GM12891 (cell line): ENCODE measurements around the gene TMEM245.

Source experiments
- DNase-seq: peaks from one replicate; pipeline ENCODE4 v3.0.0; 2011; ENCODE audit warnings: low spot score; ENCODE audit not compliant: insufficient read length
- FAIRE-seq: peaks from 2 replicates; lab custom pipeline; 2011; peaks lifted over from hg19 to GRCh38; lab: Jason Lieb, UNC
- PAX5 ChIP-seq: IDR thresholded peaks from 2 replicates; pipeline ENCODE4 v1.6.1; 2011; ENCODE audit warnings: low read length, moderate library complexity, mild to moderate bottlenecking; ENCODE audit not compliant: insufficient read depth, severe bottlenecking
- POLR2A ChIP-seq: IDR thresholded peaks from 2 replicates; pipeline ENCODE4 v1.6.1; 2011; ENCODE audit warnings: low read depth, low read length, control low read depth
- POLR2AphosphoS5 ChIP-seq: IDR thresholded peaks from 2 replicates; pipeline ENCODE4 v1.6.1; 2011; ENCODE audit warnings: low read depth, low read length, control low read depth
- POU2F2 ChIP-seq: IDR thresholded peaks from 2 replicates; pipeline ENCODE4 v1.6.1; 2011; ENCODE audit warnings: low read depth, mild to moderate bottlenecking, control low read depth, low read length, moderate library complexity
- SPI1 ChIP-seq: IDR thresholded peaks from 2 replicates; pipeline ENCODE4 v1.6.1; 2011; ENCODE audit warnings: low read depth, low read length, control low read depth
- TAF1 ChIP-seq: IDR thresholded peaks from 2 replicates; pipeline ENCODE4 v1.6.1; 2011; ENCODE audit warnings: low read depth, low read length, control low read depth

TMEM245 gene

GRCh38 chr9:109033941-109034700, 85.6 kb downstream of the TMEM245 start:
- FAIRE-seq = no peak
- TF ChIP-seq POU2F2 (no peak), POLR2A (no peak), SPI1 (no peak), PAX5 (no peak), TAF1 (no peak), POLR2AphosphoS5 (no peak)
- no peak for DNase-seq

GRCh38 chr9:109031241-109031640, 88.5 kb downstream of the TMEM245 start:
- no peak for TF ChIP-seq TAF1
- no peak for TF ChIP-seq SPI1
- no peak for TF ChIP-seq POLR2A
- TF ChIP-seq POLR2AphosphoS5 = no peak
- no peak for TF ChIP-seq POU2F2
- no peak for TF ChIP-seq PAX5
- no peak for DNase-seq
- no peak for FAIRE-seq

GRCh38 chr9:109030426-109030825, 89.3 kb downstream of the TMEM245 start:
- DNase-seq (no peak), FAIRE-seq (no peak)
- TF ChIP-seq TAF1 = no peak
- TF ChIP-seq POLR2AphosphoS5 = no peak
- no peak for TF ChIP-seq POLR2A
- TF ChIP-seq SPI1 = no peak
- no peak for TF ChIP-seq POU2F2
- no peak for TF ChIP-seq PAX5

GRCh38 chr9:109028457-109028856, 91.3 kb downstream of the TMEM245 start:
- no peak for FAIRE-seq

GRCh38 chr9:109027176-109027575, 92.6 kb downstream of the TMEM245 start:
- TF ChIP-seq POLR2AphosphoS5 = no peak
- TF ChIP-seq POU2F2 = no peak
- no peak for TF ChIP-seq SPI1
- no peak for TF ChIP-seq TAF1
- TF ChIP-seq POLR2A = no peak
- no peak for TF ChIP-seq PAX5
- FAIRE-seq = no peak

More at GRCh38 chr9:109028457-109028856, 91.3 kb downstream of the TMEM245 start:
- TF ChIP-seq POLR2A = no peak
- no peak for TF ChIP-seq POLR2AphosphoS5
- TF ChIP-seq POU2F2 = no peak
- no peak for TF ChIP-seq TAF1
- no peak for TF ChIP-seq SPI1
- no peak for TF ChIP-seq PAX5
- DNase-seq = no peak

GRCh38 chr9:109026306-109026705, 93.4 kb downstream of the TMEM245 start:
- no peak for FAIRE-seq
- DNase-seq = no peak
- no peak for TF ChIP-seq POLR2A
- TF ChIP-seq TAF1 = no peak
- no peak for TF ChIP-seq SPI1
- TF ChIP-seq POLR2AphosphoS5 = no peak
- TF ChIP-seq PAX5 = no peak
- TF ChIP-seq POU2F2 = no peak

More at GRCh38 chr9:109027176-109027575, 92.6 kb downstream of the TMEM245 start:
- no peak for DNase-seq

GRCh38 chr9:109022873-109023272, 96.9 kb downstream of the TMEM245 start:
- FAIRE-seq (no peak), DNase-seq (no peak)
- TF ChIP-seq POLR2A (no peak), POU2F2 (no peak), PAX5 (no peak), SPI1 (no peak), POLR2AphosphoS5 (no peak)

- FAIRE-seq (no peak), DNase-seq (no peak)
- no peak for TF ChIP-seq SPI1
- TF ChIP-seq POLR2A = no peak
- TF ChIP-seq PAX5 = no peak
- no peak for TF ChIP-seq TAF1
- TF ChIP-seq POU2F2 = no peak
- TF ChIP-seq POLR2AphosphoS5 = no peak
These were observed 98.9 kb downstream of the TMEM245 start for GRCh38 chr9:109020581-109021511.

- TF ChIP-seq POLR2AphosphoS5 (no peak), PAX5 (no peak), SPI1 (no peak), POLR2A (no peak), TAF1 (no peak), POU2F2 (no peak)
- FAIRE-seq (no peak), DNase-seq (no peak)
These were observed 99.6 kb downstream of the TMEM245 start for GRCh38 chr9:109020113-109020512.
